ENCODE results near the gene YIPF6.

GRCh38 chrX:68534691-68535090 lies 35.8 kb downstream of the YIPF6 start:
- TF ChIP-seq CTCF (optimal IDR thresholded peaks at IDR 0.05 in 1 of 3, IDR thresholded peaks at IDR 0.05 in 1 of 3, conservative IDR thresholded peaks at IDR 0.05 in 1 of 3; ENCODE audit: extremely low read depth in 1 of 3, insufficient read depth in 2 of 3, low read length in 3 of 3) (no peak), EZH2 (IDR thresholded peaks at IDR 0.05; ENCODE audit: low read length) (no peak)
